GM19463 (cell line): Measurements from ENCODE around the gene HNRNPAB.
"Not testable (repeated sequence)": the region's sequence is repeated elsewhere in the genome, so short reads cannot be mapped to it uniquely, and the experiment has no call there.

Experiments used
- ATAC-seq: cut with Tn5 transposase; IDR thresholded peaks from one replicate; pipeline ENCODE4 v1.9.1; 2021; ENCODE audit warnings: mild to moderate bottlenecking, moderate library complexity; ENCODE audit not compliant: unreplicated experiment

Gene HNRNPAB

GRCh38 chr5:178228609-178229008, 24.3 kb downstream of the HNRNPAB start:
- no peak for ATAC-seq

DNA sequence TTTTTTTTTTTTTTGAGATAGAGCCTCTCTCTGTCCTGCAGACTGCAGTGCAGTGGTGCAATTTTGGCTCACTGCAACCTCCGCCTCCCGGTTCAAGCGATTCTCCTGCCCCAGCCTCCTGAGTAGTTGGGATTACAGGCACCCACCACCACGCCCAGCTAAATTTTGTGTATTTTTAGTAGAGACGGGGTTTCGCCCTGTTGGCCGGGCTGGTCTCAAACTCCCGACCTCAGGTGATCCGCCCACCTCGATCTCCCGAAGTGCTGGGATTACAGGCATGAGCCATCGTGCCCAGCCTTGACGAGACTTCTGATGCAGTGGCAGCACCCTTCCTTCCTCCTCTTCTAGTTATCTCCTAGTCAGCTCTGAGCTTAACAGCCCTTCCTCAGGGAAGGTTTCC, 24.8 kb downstream of the HNRNPAB start:
- not testable (repeated sequence) for ATAC-seq

DNA sequence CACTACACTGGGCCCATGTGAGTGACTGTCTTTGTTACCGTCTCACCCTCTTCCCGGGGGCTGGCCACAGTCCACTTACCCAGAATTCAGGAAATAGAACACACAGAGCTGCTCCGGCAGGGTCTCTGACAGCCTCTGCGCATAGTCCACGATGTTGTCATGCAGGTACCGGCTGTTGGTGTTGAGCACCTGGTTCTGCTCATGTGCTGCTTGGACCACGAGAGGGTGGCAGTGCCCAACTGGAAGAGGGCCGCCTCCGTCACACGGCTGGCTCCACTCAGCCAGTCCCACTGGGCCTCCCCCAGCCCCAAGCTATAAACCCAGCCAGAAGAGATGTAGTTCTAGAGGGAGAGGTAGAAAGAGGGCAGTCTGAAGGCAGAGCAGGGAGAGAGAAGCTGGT, 25.5 kb downstream of the HNRNPAB start:
- no peak for ATAC-seq

- ATAC-seq, result no peak
Measured at GRCh38 chr5:178230879-178231538, 26.7 kb downstream of the HNRNPAB start.

DNA sequence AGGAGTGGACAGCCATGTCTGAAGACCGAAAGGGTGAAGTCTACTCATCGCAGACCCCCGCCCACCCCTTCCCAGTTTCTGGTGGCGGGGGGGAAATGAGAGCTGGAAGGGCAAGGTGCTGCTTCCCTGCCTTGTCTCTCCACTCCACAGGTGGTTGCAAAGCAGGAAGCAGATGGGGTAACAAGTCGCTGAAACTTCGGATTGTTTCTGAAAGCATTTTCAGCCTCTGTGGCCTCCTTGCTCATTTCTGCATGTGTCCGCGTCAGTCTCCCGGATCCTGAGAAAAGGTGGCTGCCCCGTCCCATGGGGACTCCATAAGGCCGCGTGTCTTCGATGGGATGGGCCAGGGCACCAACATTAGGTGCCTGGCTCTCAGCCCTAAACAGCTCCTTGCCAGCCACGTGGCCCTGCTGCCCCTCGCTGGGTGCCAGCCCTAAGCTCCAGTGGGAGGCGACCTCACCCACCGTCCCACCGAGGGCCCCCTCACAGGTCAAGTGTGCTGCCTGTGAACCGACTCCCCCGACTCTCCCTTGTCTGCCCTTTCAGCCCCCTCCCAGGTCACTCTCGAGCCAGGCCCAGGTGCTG, 27.3 kb downstream of the HNRNPAB start:
- peak; percentile 4 for ATAC-seq

DNA sequence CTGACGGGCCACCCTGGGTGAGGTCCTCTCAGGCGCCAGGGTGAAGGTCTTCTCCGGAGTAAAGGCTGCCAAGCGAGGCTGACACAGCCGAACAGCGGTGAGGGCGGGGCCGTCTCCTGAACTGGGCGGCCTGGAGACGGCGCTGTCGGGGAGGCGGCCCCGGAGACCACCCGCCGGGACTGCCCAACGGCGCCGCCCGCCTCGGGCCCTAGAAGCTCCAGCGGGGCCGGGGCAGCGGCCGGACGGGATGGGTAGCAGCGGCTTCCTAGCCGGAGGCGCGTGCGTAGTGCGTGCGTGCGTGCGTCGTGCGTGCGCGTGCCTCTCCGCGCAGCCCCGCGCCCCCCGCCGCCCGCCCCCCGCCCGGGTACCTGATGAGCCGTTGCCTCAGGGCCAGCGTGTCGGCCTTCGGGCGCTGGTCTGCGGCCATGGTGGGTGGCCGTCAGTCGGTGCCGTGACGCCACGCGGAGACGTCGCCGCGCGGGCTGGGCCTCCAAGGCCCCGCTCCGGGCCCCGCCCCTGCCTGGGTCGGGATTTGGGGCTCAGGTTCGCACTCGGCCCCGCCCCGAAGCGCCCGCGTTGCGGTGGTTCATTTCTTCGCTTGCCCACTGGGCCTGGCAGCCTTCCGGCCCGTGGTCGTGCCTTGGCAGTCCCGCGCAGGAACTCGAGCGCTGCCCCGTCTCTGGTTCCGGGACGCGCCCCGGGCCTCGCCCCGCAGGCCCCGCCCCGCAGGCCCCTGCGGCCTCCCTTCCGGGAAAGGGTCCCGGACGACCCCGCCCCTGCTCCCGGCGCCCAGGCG, 28.0 kb downstream of the HNRNPAB start, which contains the start of gene PHYKPL:
Gene PHYKPL, minus strand, starts transcription at position 679 of the 796 bp plus-strand sequence. Its CDS starts 252 bp downstream, at position 427.
- peak; percentile 63 for ATAC-seq

- ATAC-seq, result no peak
Measured at GRCh38 chr5:178232920-178233429, 28.6 kb downstream of the HNRNPAB start.

DNA sequence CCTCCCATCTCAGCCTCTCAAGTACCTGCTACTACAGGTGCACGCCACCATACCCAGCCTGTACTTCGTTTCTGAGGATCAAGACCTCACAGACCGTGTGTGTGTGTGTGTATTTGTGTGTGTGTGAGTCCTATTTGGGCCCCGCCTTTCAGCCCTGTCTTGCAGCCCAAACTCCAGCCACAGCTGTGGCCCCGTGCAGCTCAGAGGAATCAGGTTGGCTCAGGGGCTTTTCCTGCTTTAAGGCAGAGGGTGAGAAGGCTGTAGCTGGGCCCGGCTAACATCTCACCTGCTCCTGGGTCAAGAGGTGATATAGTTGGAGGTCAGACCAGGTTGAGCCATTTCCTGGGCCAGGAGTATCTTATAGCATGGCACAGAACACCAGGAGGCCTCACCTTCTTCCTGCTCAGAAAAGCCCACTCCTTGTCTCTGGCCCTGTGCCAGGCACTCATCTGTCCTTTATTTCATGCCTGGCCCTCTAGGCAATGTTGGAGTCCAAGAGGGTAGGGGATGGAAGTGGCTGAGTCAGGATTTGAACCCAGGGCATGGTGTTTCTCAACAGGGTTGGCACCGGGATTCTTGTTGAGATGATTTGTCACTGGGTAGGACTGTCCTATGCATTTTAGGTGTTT, 29.9 kb downstream of the HNRNPAB start:
- ATAC-seq, result no peak

DNA sequence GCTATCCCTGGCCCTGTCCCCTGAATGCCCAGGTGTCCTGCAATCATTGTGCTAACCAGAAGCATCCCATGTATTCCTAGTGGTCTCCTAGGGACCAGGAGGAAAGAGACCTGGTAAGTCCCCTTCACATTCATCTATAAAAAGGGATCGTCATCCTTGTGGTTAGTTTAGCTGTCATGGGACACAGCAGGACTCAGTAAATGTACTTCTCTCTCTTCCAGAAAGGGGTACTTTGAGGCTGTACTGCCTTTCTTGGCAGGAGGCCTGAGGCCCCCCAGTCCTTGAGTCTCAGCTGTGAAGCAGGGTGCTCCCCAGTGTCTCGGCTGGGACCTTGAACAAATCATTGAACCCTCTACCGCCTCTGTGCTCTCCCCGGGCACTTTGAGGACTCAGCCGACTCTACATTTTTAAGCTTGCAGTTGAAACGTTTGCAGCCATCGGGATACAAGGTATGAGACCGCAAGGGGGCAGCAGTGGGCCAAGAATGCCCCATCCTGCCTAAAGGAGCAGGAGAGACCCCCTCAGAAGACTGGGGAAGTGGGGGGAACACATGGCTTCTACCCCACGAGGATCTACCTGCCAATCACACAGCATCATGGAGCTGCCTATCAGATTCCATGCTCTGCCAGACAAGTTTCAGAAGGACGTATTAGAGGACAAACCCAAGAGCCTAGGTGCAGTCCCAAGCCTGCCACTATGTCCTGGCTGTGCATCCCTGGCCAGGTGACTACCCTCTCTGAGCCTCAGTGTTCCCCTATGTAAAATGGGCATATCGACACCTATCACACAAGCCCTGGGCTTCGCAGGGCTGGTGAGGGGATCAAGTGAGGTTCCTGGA, 30.6 kb downstream of the HNRNPAB start:
- no peak for ATAC-seq

GRCh38 chr5:178235588-178235974, 31.2 kb downstream of the HNRNPAB start:
- ATAC-seq, result no peak

- ATAC-seq, result no peak
Measured at GRCh38 chr5:178236126-178236525, 31.8 kb downstream of the HNRNPAB start.

GRCh38 chr5:178236679-178237078, 32.3 kb downstream of the HNRNPAB start:
- ATAC-seq, result no peak

GRCh38 chr5:178237431-178238312, 33.3 kb downstream of the HNRNPAB start:
- ATAC-seq, result no peak

DNA sequence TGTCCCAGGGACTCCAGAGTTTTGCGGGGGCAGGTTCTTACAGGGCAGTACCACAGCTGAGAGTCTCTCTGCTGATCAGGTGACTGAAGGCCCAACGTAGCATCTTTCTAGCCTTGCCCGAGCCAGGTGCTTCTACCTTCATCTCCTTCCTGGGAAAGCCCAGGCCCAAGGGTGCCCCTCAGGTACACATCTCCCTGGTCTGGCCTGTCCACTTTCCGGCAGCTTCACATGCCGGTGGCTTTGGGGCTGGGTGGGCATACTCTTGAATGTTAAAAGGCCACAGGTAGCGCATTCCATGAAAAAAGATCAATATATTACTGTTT, 33.9 kb downstream of the HNRNPAB start:
- ATAC-seq, result no peak

DNA sequence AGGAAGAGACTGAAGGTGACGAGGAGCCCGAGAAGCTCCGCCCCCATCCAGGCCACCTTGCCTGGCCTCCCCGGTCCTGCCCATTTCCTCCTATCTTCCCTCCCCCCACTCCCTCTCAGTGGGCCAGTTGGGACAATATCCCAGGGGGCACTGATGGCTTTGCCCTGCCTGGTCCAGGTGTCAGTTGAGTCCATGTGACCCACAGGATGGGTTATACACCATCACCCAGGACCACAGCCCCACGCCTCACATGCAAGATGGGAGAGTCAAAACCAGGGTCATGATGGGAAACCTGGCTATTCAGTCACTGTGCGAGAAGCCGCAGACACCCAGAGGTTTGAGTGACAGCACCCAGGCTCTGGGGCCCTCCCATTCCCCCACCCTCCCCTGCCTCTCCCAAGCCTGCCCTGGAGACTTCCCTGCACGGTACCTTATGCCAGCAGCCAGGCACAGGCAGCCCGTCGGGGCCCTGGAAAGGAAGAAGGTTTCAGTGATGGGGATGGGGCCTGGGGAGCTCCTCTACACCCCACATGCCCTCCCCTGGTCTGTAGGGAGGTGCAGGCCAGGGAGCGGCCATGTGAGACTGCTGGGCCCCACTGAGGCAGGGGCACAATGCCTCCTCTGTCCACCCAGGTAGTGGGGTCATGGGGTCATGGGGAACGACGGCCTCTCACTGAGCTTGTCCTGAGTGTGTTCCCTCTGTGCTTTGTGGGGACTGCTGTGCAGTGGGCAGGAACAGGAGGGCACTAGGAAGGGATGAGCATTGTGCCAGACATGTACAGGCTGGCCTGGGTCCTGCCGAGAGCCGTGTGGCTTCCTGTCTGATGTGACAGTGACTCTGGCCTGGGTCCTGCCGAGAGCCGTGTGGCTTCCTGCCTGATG, 34.6 kb downstream of the HNRNPAB start:
- ATAC-seq, result no peak

DNA sequence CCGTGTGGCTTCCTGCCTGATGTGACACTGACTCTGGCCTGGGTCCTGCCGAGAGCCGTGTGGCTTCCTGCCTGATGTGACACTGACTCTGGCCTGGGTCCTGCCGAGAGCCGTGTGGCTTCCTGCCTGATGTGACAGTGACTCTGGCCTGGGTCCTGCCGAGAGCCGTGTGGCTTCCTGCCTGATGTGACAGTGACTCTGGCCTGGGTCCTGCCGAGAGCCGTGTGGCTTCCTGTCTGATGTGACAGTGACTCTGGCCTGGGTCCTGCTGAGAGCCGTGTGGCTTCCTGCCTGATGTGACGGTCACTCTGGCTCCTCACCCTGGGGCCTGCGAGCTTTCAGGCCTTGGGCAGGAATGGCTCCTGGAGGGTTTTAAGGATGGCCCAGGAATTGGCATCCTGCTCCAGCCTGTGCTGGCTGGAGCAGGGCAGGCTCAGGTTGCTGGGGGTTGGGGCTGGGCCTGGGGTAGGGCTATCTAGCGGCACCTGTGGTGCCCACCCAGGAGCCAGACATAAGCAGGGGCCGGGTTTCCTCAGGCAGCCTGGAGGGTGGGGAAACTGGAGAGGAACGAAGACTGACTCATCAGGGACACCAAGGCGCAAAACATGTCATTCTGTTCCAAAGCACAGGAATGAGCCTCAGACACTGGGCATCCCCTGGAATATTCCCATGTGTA, 35.4 kb downstream of the HNRNPAB start:
- not testable (repeated sequence) for ATAC-seq

GRCh38 chr5:178240341-178240741, 36.0 kb downstream of the HNRNPAB start:
- ATAC-seq, result no peak

DNA sequence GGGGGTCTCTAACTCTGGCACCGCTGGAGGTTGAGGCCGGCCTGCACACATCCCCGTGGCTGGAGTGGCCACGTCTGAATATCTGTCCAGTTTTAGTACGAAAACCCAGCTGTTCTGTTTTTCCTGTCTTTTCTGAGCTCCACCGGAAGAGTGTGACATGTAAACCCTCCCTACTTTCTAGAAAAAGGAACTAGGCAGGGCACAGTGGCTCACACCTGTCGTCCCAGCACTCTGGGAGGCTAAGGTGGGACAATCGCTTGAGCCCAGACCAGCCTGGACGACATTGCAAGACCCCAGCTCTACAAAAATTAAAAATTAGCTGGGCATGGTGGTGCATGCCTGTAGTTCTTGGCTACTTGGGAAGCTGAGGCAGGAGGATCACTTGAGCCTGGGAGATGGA, 36.4 kb downstream of the HNRNPAB start:
- no peak for ATAC-seq
